Suprapubic skin (tissue), 4 donors: ENCODE data around the gene GZF1. TPM values are rescaled to one million over a fixed set of nuclear protein-coding genes. Genes with fewer than 3 reads are reported as not detected.

Experiments used
- DNase-seq, 2 donors: peaks; one replicate each; pipeline ENCODE4 v3.0.0-alpha.2; 2019; ENCODE audit warnings: low spot score in 2 of 2
- H3K27ac ChIP-seq: fragments of 200-600 bp; sonication (generic); one replicate; pipeline ENCODE4 v1.5.1; 2019
- H3K27me3 ChIP-seq: fragments of 200-600 bp; sonication (generic); one replicate; pipeline ENCODE4 v1.5.1; 2019
- H3K36me3 ChIP-seq: fragments of 200-600 bp; sonication (generic); one replicate; pipeline ENCODE4 v1.5.1; 2019
- H3K4me1 ChIP-seq: fragments of 200-600 bp; sonication (generic); one replicate; pipeline ENCODE4 v1.5.1; 2019
- H3K4me3 ChIP-seq: fragments of 200-600 bp; sonication (generic); one replicate; pipeline ENCODE4 v1.5.1; 2019; ENCODE audit warnings: mild to moderate bottlenecking
- H3K9me3 ChIP-seq: fragments of 200-600 bp; sonication (generic); one replicate; pipeline ENCODE4 v1.5.1; 2019
- CTCF ChIP-seq, 2 donors: fragments of 200-600 bp in 1 of 2; fragments of 450-650 bp in 1 of 2; sonication (generic) in 1 of 2; IDR thresholded peaks; one replicate each; pipeline ENCODE4 v1.5.1; 2016 to 2019; ENCODE audit warnings: antibody characterized with exemption in 2 of 2, mild to moderate bottlenecking in 1 of 2, moderate library complexity in 1 of 2
- EP300 ChIP-seq: sonication (generic); formaldehyde crosslinking; IDR thresholded peaks from one replicate; pipeline ENCODE4 v1.6.1; 2017; ENCODE audit warnings: antibody characterized with exemption
- POLR2A ChIP-seq, 2 donors: fragments of 450-650 bp; IDR thresholded peaks; one replicate each; pipeline ENCODE4 v1.6.1; 2017; ENCODE audit warnings: antibody characterized with exemption in 2 of 2, mild to moderate bottlenecking in 2 of 2, moderate library complexity in 2 of 2
- POLR2AphosphoS5 ChIP-seq, 3 donors: sonication (generic); formaldehyde crosslinking; IDR thresholded peaks; one replicate each; pipeline ENCODE4 v1.6.1; 2017; ENCODE audit warnings: antibody characterized with exemption in 3 of 3
- WGBS: methylation state at CpG from one replicate; pipeline ENCODE4 v1.1.5; 2018; 5-methylcytosine and 5-hydroxymethylcytosine counted together
- total RNA-seq, 4 donors: library from RNA; depleted of rRNA; stranded (reverse); fragments of >200 nt; gene quantifications; one replicate each; pipeline ENCODE4 v1.1.0, GENCODE V29; 2016

The GZF1 gene
- total RNA-seq, 4 donors from 2014 or later: 11.1 to 19.1 (median 15.2) TPM

GRCh38 chr20:23412026-23412425, 50.0 kb downstream of the GZF1 start:
- Histone ChIP-seq H3K27me3 (no peaks in the 10 kb centered on the region), H3K4me1 (peaks cover 14% of the 10 kb centered on the region), H3K9me3 (no peaks in the 10 kb centered on the region), H3K4me3 (no peak overlapping the region), H3K36me3 (no peaks in the 10 kb centered on the region), H3K27ac (no peak overlapping the region)
- TF ChIP-seq EP300 (no peak), POLR2A (IDR thresholded peaks at IDR 0.05) (no peak), POLR2AphosphoS5 (IDR thresholded peaks at IDR 0.05) (no peak), CTCF (IDR thresholded peaks at IDR 0.05) (no peak)
- DNase-seq: no peak
- WGBS: 26% methylated on average over 1 of the region's 1 CpG

GRCh38 chr20:23413862-23414422, 52.0 kb downstream of the GZF1 start:
- Histone ChIP-seq H3K9me3 (no peaks in the 10 kb centered on the region), H3K27ac (no peak overlapping the region), H3K36me3 (no peaks in the 10 kb centered on the region), H3K4me3 (no peak overlapping the region), H3K4me1 (peaks cover 31% of the 10 kb centered on the region), H3K27me3 (no peaks in the 10 kb centered on the region)
- WGBS: 86% methylated on average over 3 of the region's 3 CpGs
- TF ChIP-seq EP300: no peak
- TF ChIP-seq POLR2A (IDR thresholded peaks at IDR 0.05): no peak
- no peak for TF ChIP-seq POLR2AphosphoS5 (IDR thresholded peaks at IDR 0.05)
- no peak for TF ChIP-seq CTCF (IDR thresholded peaks at IDR 0.05)
- no peak for DNase-seq

- Histone ChIP-seq H3K27me3 (no peaks in the 10 kb centered on the region), H3K4me3 (no peak overlapping the region), H3K27ac (no peak overlapping the region), H3K9me3 (no peaks in the 10 kb centered on the region), H3K4me1 (peaks cover 38% of the 10 kb centered on the region), H3K36me3 (no peaks in the 10 kb centered on the region)
- TF ChIP-seq EP300: no peak
- DNase-seq: no peak
- 76% methylated on average over 1 of the region's 1 CpG for WGBS
Observed at GRCh38 chr20:23414526-23415188, 52.7 kb downstream of the GZF1 start.

GRCh38 chr20:23415555-23415954, 53.6 kb downstream of the GZF1 start:
- Histone ChIP-seq H3K36me3 (no peaks in the 10 kb centered on the region), H3K9me3 (no peaks in the 10 kb centered on the region), H3K27me3 (no peaks in the 10 kb centered on the region), H3K27ac (no peak overlapping the region), H3K4me1 (peaks cover 42% of the 10 kb centered on the region), H3K4me3 (no peak overlapping the region)
- no peak for DNase-seq
- WGBS: 96% methylated on average over 5 of the region's 5 CpGs
- no peak for TF ChIP-seq CTCF (IDR thresholded peaks at IDR 0.05)
- no peak for TF ChIP-seq POLR2A (IDR thresholded peaks at IDR 0.05)
- TF ChIP-seq POLR2AphosphoS5 (IDR thresholded peaks at IDR 0.05): no peak
- no peak for TF ChIP-seq EP300

- WGBS: 68% methylated on average over 6 of the region's 6 CpGs
- Histone ChIP-seq H3K4me3 (no peak overlapping the region), H3K36me3 (no peaks in the 10 kb centered on the region), H3K4me1 (peaks cover 43% of the 10 kb centered on the region), H3K27ac (no peak overlapping the region), H3K9me3 (no peaks in the 10 kb centered on the region), H3K27me3 (no peaks in the 10 kb centered on the region)
- TF ChIP-seq EP300 (no peak), POLR2A (IDR thresholded peaks at IDR 0.05) (no peak), CTCF (IDR thresholded peaks at IDR 0.05) (no peak), POLR2AphosphoS5 (IDR thresholded peaks at IDR 0.05) (no peak)
- no peak for DNase-seq
Observed at GRCh38 chr20:23415959-23416583, 54.1 kb downstream of the GZF1 start.
